Parathyroid adenoma (tissue), 2 donors: Measurements from ENCODE around the gene HUNK.
"Not testable (repeated sequence)": the region's sequence is repeated elsewhere in the genome, so short reads cannot be mapped to it uniquely, and the experiment has no call there.

Experiments used
- H2AFZ ChIP-seq: fragments of 300-600 bp; sonication (generic); one replicate; pipeline ENCODE4 v1.7.0; 2017; ENCODE audit warnings: antibody characterized with exemption, mild to moderate bottlenecking
- H3K27ac ChIP-seq: fragments of 300-600 bp; sonication (generic); one replicate; pipeline ENCODE4 v1.7.0; 2017
- H3K27me3 ChIP-seq: fragments of 300-600 bp; sonication (generic); one replicate; pipeline ENCODE4 v1.7.0; 2017; ENCODE audit warnings: low read length; ENCODE audit not compliant: control insufficient read depth, insufficient read depth
- H3K36me3 ChIP-seq: fragments of 300-600 bp; sonication (generic); one replicate; pipeline ENCODE4 v1.7.0; 2017; ENCODE audit warnings: low read length; ENCODE audit not compliant: control insufficient read depth, insufficient read depth
- H3K4me1 ChIP-seq: fragments of 300-600 bp; sonication (generic); one replicate; pipeline ENCODE4 v1.7.0; 2017; ENCODE audit warnings: control low read depth
- H3K4me2 ChIP-seq: fragments of 300-600 bp; sonication (generic); one replicate; pipeline ENCODE4 v1.7.0; 2017; ENCODE audit warnings: low read length
- H3K4me3 ChIP-seq: fragments of 300-600 bp; sonication (generic); one replicate; pipeline ENCODE4 v1.7.0; 2017; ENCODE audit warnings: low read depth, low read length
- H3K79me2 ChIP-seq: fragments of 300-600 bp; sonication (generic); one replicate; pipeline ENCODE4 v1.7.0; 2017; ENCODE audit warnings: control low read depth
- H3K9ac ChIP-seq: fragments of 300-600 bp; sonication (generic); one replicate; pipeline ENCODE4 v1.7.0; 2017; ENCODE audit warnings: mild to moderate bottlenecking
- H3K9me3 ChIP-seq: fragments of 300-600 bp; sonication (generic); one replicate; pipeline ENCODE4 v1.7.0; 2017; ENCODE audit warnings: low read length; ENCODE audit not compliant: control insufficient read depth
- TF ChIP-seq, protein P1 (sequence below): fragments of 300-600 bp; sonication (generic); IDR thresholded peaks from one replicate; pipeline ENCODE4 v1.7.0; 2017; ENCODE audit warnings: antibody characterized with exemption, mild to moderate bottlenecking
- donor health status: primary hyperparathyroidism.

The HUNK gene

GRCh38 chr21:31857096-31857495, 15.7 kb upstream of the HUNK start:
- Histone ChIP-seq H3K4me2 (no peak overlapping the region), H3K27me3 (no peaks in the 10 kb centered on the region), H3K79me2 (no peaks in the 10 kb centered on the region), H3K27ac (no peak overlapping the region), H3K4me3 (no peak overlapping the region), H3K9ac (no peak overlapping the region), H3K36me3 (no peaks in the 10 kb centered on the region), H3K9me3 (no peaks in the 10 kb centered on the region), H2AFZ (no peak overlapping the region), H3K4me1 (no peaks in the 10 kb centered on the region)
- TF ChIP-seq, protein P1, sequence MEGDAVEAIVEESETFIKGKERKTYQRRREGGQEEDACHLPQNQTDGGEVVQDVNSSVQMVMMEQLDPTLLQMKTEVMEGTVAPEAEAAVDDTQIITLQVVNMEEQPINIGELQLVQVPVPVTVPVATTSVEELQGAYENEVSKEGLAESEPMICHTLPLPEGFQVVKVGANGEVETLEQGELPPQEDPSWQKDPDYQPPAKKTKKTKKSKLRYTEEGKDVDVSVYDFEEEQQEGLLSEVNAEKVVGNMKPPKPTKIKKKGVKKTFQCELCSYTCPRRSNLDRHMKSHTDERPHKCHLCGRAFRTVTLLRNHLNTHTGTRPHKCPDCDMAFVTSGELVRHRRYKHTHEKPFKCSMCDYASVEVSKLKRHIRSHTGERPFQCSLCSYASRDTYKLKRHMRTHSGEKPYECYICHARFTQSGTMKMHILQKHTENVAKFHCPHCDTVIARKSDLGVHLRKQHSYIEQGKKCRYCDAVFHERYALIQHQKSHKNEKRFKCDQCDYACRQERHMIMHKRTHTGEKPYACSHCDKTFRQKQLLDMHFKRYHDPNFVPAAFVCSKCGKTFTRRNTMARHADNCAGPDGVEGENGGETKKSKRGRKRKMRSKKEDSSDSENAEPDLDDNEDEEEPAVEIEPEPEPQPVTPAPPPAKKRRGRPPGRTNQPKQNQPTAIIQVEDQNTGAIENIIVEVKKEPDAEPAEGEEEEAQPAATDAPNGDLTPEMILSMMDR, result no peak

DNA sequence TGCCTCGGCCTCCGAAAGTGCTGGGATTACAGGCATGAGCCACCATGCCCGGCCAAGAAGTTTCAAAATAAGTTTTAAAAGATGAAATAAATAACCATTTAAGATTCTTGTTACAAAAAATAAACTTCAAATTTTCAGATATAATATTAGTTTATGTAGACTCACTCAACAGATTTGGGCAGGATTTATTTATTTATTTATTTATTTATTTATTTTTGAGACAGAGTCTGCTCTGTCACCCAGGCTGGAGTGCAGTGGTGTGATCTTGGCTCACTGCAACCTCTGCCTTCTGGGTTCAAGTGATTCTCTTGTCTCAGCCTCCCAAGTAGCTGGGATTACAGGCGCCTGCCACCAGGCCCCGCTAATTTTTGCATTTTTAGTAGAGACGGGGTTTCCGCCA, 15.2 kb upstream of the HUNK start:
- H3K36me3 ChIP-seq, H3K4me3 ChIP-seq, H3K9me3 ChIP-seq, H3K4me2 ChIP-seq, H3K27ac ChIP-seq, H3K27me3 ChIP-seq, H3K79me2 ChIP-seq, H2AFZ ChIP-seq, H3K4me1 ChIP-seq, H3K9ac ChIP-seq: not testable (repeated sequence)

- Histone ChIP-seq H3K4me2 (no peak overlapping the region), H3K27ac (no peak overlapping the region), H3K9me3 (no peaks in the 10 kb centered on the region), H3K27me3 (no peaks in the 10 kb centered on the region), H3K4me1 (no peaks in the 10 kb centered on the region), H3K9ac (no peak overlapping the region), H3K36me3 (no peaks in the 10 kb centered on the region), H3K79me2 (no peaks in the 10 kb centered on the region), H2AFZ (no peak overlapping the region), H3K4me3 (no peak overlapping the region)
- TF ChIP-seq, protein P1, result no peak
Observed at GRCh38 chr21:31860851-31861250, 12.0 kb upstream of the HUNK start.

GRCh38 chr21:31862078-31862477, 10.7 kb upstream of the HUNK start:
- H3K4me2 ChIP-seq, result no peak overlapping the region
- TF ChIP-seq, protein P1, result no peak
- no peak overlapping the region for H3K4me3 ChIP-seq
- no peak overlapping the region for H3K27ac ChIP-seq
- H2AFZ ChIP-seq, result no peak overlapping the region
- no peaks in the 10 kb centered on the region for H3K79me2 ChIP-seq
- H3K27me3 ChIP-seq, result no peaks in the 10 kb centered on the region
- H3K9ac ChIP-seq, result no peak overlapping the region
- no peaks in the 10 kb centered on the region for H3K9me3 ChIP-seq
- H3K4me1 ChIP-seq, result no peaks in the 10 kb centered on the region
- no peaks in the 10 kb centered on the region for H3K36me3 ChIP-seq

DNA sequence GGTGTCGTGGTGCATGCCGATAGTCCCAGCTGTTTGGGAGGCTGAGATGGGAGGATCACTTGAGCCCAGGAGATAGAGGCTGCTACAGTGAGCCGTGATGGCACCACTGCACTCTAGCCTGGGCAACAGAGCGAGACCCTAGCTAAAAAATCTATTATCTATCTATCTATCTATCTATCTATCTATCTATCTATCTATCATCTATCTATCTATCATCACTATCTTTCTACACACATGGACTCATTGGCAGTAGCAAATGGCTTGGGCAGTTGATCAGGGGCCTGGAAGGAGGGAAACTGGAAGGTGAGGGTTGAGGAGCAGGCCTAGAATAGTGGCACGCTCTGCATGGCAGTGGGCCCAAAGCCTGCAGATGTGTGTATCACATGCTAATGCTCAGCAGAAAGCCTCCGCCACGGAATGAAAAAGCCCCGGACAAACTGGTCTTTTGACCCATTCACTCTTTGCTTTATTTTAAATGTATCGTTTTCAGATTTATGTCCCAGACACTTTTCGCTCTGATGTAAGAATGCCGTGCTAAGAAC, 7.3 kb upstream of the HUNK start:
- no peaks in the 10 kb centered on the region for H3K36me3 ChIP-seq
- H3K4me2 ChIP-seq, result no peak overlapping the region
- H3K27me3 ChIP-seq, result no peaks in the 10 kb centered on the region
- H3K4me3 ChIP-seq, result no peak overlapping the region
- no peaks in the 10 kb centered on the region for H3K79me2 ChIP-seq
- no peaks in the 10 kb centered on the region for H3K9me3 ChIP-seq
- H2AFZ ChIP-seq, result no peak overlapping the region
- no peaks in the 10 kb centered on the region for H3K4me1 ChIP-seq
- TF ChIP-seq, protein P1, result no peak
- no peak overlapping the region for H3K27ac ChIP-seq
- no peak overlapping the region for H3K9ac ChIP-seq
